ENCODE data around the gene PPTC7.
A peak's percentile ranks its signal among the peaks of the same experiment; 100 is the strongest.
"Not testable (repeated sequence)": the region's sequence is repeated elsewhere in the genome, so short reads cannot be mapped to it uniquely, and the experiment has no call there.

The PPTC7 gene

DNA sequence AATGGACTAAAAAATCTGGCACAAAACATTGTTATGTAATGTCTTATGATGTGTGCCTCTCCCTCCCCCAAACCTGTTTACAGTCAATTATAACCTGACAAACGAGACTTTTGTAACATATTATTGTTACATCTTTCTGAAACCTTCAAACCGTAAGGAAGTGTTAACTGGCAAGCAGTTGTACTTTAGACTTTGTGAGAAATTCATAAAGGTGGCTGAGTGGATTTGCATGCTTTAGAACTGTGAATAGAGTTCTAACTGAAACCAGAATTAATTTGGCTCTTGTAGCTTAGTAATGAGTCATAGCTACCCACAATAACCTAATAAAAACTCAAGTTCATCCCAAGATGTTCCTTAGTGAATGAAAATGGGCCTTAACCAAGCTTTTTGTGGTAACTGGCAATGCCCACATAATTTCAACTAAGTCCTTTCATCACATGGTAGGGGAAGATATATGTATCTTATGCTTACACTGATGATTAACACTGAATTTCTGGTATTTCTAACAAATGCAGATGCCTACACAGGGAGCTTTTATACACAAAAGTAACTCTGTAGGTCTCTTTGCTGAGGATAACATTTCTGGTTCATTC, 51.3 kb downstream of the PPTC7 start:
- no peak for DNase-seq

DNA sequence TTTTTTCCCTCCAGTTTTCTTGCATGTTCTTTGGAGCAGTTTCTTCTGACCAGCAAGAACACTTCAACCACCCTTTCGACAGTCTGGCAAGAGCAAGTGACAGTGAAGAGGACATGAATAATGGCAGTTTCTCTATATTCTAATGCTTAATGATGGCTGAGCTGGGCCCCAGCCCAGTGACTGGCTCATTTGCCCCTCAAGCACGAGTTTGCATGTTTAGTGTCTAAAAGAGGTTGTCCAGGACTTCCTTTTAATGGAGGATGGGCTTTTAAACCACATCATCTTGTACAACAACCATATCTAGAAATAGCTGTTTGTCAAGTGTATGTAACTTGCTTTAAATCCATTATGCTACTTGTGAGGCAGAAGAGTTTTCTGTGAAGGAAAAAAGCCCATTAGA, 52.6 kb downstream of the PPTC7 start:
- no peak for DNase-seq

DNA sequence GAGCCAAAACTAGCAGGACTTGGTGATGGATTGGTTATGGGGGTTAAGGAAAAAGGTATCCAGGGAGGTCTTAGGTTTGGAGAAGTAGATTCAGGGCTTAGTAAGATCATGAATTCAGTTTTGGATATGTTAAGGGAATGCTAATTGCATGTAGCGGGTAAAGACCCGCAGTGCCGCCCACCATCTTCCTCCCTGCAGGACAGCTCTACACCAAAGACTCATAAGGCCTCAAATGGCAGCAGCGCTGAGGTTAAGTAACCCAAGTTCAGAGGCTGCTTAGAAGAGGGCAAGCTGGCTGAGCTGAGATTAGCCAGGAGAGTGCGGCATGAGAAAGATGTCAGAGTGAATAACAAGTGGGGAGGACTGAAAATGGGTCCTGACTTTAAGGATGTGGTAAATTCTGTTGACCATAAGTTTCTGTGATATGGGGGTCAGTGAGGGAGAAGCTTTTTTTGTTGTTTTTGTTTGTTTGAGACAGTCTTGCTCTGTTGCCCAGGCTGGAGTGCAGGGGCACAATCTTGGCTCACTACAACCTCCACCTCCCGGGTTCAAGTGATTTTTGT, 54.8 kb downstream of the PPTC7 start:
- DNase-seq, result no peak

DNA sequence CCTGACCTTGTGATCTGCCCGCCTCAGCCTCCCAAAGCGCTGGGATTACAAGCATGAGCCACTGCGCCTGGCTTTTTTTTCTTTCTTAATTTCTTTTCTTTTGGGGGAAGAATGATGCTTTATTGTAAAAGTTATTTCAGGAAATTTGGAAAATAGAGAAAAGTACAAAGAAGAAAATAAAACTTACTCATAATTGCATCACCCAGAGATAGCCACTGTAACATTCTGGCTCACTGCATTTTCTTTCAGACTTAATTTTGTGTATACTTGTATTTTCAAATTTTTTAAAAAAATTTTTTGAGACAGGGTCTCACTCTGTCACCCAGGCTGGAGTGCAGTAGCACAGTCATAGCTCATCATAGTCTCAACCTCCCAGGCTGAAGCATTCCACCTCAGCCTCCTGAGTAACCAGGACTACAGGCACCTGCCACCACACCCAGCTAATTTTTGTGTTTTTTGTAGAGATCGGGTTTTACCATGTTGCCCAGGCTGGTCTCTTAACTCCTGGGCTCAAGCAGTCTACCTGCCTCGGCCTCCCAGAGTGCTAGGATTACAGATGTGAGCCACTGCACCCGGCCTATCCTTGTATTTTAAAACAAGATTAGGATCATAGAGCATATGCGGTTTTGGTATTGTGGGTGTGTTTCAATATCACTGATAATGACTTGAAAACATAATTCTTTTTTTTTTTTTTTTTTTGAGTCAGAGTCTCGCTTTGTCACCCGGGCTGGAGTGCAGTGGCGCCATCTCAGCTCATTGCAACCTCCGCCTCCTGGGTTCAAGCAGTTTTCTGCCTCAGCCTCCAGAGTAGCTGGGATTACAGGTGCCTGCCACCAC, 62.0 kb downstream of the PPTC7 start:
- peak; percentile 32 to 35 for DNase-seq

DNA sequence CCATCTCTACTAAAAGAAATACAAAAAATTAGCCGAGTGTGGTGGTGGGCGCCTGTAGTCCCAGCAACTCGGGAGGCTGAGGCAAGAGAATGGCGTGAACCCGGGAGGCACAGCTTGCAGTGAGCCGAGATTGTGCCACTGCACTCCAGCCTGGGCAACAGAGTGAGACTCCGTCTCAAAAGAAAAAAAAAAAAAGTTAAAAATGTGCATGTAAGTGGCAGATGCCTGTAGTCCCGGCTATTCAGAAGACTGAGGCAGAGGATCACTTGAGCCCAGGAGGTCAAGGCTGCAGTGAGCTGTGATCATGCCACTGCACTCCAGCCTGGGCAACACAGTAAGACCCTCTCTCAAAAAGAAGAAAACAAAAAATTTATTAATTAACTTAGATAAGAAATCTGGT, 65.1 kb downstream of the PPTC7 start:
- DNase-seq, result not testable (repeated sequence)

DNA sequence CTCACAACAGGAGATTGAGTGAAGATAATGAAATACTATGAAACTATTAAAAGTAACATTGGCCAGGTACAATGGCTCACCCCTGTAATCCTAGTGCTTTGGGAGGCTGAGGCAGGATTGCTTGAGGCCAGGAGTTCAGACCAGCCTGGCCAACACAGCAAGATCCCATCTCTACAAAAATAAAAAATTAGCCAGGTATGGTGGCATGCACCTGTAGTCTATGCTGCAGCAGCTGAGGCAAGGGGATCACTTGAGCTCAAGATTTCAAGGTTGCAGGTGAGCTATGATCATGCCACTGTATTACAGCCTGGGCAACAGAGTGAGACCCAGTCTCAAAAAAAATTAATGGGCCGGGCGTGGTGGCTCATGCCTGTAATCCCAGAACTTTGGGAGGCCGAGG, 66.1 kb downstream of the PPTC7 start:
- DNase-seq, result no peak

DNA sequence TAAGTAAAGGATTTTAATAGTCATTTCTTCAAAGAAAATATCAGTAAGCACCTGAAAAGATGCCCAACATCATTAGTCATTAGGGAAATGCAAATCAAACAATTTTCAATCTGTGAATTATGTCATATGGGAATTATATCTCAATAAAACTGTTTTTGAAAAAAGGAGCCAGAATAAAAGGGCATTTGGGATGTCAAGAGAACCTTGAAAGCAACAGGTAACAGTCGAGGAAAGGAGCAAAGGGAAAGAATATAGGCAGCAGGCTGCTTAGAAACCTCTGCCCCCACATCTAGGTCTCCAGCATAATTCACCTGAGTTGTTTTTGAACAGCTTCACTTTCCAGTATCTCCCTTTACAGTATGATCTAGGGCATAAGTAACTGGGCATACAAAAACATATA, 68.8 kb downstream of the PPTC7 start:
- DNase-seq, result no peak

DNA sequence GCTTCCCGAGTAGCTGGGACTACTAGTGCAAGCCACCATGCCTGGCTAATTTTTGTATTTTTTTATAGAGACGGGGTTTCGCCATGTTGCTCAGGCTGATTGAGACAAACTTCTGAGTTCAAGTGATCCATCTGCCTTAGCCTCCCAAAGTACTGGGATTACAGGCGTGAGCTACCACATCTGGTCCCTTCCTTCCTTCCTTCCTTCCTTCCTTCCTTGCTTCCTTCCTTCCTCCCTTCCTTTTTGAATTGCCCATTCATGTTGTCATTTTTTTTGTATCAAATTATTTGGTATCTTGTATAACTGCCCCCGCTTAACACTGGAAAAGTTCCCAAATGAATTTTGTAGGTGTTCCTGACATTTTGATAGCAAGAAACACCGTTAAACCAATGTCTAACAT, 69.3 kb downstream of the PPTC7 start:
- DNase-seq, result no peak

DNA sequence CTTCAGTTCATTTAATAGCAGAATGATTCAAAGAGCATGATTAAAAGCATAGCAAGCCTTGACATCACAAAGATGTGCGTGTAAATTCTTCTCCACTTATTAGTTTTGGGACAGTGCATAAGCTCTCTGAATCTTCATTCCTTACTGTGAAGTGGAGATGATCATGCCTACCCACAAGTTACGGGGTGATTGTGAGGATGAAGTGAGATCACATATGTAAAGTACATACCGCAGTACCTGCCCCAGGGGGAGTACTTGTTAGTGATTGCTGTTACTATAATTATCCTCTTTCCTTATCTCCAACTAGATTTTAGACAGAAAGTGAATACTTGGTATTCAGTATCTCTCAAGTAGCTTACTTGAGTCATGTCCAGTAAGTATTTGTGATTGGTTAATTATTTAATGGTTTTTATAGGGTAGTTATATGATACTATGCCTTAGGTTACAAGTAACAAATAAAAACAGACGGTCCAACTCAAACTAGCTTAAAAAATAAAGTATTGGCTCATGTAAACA, 75.0 kb downstream of the PPTC7 start:
- no peak for DNase-seq

DNA sequence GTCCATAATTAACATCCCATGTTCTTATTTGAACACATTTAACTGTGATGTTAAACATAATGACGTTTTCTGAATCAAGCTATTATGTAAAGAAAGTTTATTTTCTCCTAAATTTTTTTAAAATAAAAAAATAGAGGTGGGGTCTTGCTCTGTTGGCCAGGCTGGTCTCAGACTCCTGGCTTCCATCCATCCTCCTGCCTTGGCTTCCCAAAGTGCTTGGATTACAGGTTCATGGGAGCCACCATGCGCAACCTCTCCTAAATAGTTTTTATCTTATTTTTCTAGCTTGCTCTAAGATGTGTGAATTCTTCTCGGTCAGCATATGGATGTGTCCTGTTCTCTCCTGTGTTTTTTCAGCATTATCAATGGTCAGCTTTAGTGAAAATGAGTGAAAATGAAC, 77.8 kb downstream of the PPTC7 start:
- no peak for DNase-seq

DNA sequence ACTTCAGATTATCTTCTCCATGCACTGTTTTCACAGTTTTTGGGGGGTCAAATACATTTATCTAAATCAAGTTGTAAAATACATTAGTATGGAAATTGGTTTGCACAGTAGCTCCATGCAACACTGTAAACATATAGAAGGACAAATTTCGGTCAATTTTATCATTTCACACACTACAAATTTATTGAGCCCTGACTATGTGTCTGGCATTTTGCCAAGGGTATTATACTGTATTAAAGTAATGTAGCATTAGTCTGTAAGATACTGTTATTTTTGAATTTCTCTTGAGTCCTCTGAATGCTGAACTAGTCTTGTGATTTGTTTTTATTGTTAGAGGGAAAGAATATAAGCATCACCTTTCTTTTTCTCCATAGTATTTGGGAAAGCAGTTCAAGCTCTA, 79.7 kb downstream of the PPTC7 start:
- DNase-seq, result no peak

DNA sequence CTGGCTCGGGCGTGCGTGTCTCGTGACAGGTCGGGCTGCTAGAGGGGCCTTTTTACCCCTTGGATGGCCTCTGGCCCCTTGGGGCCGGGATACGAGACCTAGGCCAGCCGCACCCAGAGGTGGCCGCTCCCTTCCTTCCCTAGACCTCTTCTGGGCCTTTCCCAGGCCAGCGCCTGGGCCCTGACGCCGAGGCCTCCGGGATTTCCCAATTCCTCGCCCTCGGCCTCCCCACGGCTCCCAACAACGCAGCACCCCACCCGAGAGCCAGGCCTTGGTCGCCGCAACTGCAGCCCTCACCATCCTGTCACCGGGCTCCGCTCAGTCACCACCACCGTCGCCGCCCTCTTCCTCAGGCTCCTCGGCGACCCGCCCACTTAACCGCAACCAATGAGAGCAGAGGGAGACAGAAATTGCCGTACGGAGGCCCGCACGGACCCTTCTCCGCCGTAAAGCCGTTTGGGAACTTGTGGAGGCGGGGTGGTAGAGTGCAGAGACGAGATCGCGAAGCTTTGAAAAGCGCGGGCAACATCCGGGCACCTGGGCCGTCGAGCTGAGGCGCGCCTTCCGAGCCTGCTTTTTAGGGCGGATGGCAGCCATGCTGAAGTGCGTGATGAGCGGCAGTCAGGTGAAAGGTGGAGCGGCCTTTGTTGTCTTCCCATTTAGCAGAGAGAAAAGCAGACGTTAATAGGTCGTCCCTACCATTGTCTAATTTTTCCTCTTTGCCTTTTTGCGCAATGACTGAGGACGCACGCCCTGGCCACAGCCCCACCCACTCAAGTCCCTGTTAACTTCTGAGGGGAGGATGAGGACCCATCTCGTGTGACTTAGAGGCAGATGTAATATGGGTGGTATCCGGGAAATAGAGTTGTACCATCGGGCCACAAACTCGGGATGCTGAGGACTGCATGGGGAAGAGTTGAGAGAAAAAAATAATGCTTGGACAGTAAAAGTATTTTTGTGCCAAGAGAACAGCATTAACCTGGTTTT, 81.1 kb downstream of the PPTC7 start, which contains the start of the genes RAD9B and VPS29:
TSS of gene RAD9B (plus strand) at position 580 of the 987 bp plus-strand sequence. CDS start at position 587, 7 bp downstream.
TSS of gene VPS29 (minus strand) at position 360 of the 987 bp plus-strand sequence. CDS start at position 300, 60 bp downstream.
- peak; percentile 98 to 99 for DNase-seq

DNA sequence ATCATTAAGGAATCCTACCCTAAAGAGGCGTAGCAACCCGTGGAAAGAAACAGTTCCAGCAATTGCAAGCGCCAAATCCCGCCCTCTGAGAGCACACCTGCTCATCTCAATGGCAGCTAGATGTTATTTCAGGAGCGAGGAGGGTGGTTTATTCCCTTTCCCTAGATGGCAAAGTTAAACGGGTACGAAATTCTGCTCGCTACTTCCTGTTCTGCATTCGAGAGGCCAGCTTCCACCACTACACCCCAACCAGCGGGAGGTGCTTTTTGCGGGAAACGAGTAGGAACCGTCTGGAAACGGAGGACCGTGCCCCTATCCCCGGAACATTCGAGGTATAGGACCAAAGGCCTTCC, 81.7 kb downstream of the PPTC7 start:
- DNase-seq, result peak in 1 of 2 donors; percentile 45

DNA sequence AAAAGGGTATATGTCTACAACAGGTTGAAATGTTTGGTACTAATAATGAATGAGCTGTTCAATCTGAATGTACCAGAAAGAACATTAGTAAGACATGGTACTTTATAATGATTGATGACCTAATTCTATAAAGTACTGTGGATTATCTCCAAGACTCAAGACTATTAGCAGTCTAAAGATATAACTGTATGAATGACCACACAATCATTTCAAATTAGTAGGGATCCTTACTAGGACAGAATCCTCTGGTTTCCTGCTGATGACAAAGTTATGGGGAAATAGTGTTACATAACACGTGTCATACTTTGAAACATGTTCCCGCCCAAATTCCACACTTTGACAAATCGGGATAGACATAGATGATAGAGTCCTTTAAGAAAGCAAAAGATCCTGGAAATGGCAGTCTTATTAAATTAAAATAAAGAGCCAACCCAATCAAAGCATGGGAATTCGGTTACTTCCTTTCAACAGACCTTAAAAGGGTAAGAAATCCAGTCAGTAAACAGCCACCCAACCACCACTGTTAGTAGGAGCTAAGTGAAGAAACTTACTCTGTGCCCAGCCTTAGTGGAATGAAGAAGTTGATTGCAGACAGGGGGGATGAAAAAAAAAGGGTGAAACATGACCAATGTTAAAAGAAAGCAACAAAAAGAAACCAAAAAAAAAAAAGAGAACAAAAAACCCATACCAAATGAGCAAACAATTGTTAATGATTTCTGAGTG, 84.0 kb downstream of the PPTC7 start:
- DNase-seq, result no peak

Measured in stimulated activated CD4-positive, alpha-beta T cell treated with anti-CD3 and anti-CD28 coated beads, Interleukin-2, amount 100 ng/mL, for 24 hours (primary cell).